ENCODE data around the gene CMSS1.
A peak's percentile ranks its signal among the peaks of the same experiment; 100 is the strongest.

Gene CMSS1

GRCh38 chr3:100008081-100008698, 190.5 kb downstream of the CMSS1 start:
- no peak overlapping the region for H3K27ac ChIP-seq
- no peak overlapping the region for H3K9ac ChIP-seq

DNA sequence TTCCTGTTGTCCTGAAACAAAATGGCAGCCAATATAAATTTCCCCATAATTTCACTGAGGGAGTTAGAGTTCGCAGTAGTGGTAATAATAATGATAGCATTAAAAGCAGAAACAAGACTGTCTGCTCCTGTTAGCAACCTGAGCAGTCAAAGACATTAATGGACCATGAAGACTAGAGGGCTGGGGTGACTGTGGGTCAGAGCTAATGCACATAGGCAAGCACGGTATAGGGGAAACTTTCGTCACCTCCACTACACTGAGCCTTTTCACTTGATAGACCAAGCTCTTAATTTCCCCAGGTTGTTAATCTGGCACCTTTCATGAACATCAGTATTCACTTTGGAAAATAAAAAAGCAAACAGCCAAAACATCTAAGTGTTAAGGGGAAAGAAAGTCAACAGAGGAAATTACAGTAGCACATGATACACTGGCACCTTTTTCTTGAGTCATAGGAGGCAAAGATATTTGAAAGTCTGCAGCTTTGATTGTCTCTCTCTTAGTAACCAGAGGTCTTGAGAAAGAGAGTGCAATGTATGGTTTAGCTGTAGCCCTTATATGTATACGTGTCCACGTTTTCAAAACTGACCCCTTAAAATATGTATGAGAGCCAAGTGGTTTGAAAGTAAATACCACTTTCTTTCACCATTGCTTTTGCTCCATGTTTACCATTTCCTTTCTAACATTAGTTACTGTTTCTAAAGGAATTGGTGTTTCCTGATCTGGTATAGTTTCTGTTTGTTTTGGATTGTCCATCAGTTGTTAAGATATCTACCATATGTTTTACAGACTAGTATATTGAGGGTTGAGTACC, 191.8 kb downstream of the CMSS1 start:
- H3K9ac ChIP-seq, result no peak overlapping the region
- no peaks in the 10 kb centered on the region for H3K9me3 ChIP-seq (ENCODE audit: control insufficient read depth, low read length)
- peak overlapping the region; percentile 25 for H2AFZ ChIP-seq
- H3K4me1 ChIP-seq, result peaks cover 7% of the 10 kb centered on the region
- H3K79me2 ChIP-seq, result no peaks in the 10 kb centered on the region
- TF ChIP-seq, protein P1, sequence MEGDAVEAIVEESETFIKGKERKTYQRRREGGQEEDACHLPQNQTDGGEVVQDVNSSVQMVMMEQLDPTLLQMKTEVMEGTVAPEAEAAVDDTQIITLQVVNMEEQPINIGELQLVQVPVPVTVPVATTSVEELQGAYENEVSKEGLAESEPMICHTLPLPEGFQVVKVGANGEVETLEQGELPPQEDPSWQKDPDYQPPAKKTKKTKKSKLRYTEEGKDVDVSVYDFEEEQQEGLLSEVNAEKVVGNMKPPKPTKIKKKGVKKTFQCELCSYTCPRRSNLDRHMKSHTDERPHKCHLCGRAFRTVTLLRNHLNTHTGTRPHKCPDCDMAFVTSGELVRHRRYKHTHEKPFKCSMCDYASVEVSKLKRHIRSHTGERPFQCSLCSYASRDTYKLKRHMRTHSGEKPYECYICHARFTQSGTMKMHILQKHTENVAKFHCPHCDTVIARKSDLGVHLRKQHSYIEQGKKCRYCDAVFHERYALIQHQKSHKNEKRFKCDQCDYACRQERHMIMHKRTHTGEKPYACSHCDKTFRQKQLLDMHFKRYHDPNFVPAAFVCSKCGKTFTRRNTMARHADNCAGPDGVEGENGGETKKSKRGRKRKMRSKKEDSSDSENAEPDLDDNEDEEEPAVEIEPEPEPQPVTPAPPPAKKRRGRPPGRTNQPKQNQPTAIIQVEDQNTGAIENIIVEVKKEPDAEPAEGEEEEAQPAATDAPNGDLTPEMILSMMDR (IDR thresholded peaks at IDR 0.05), result no peak
- no peak overlapping the region for H3K4me3 ChIP-seq (ENCODE audit: low read depth, low read length)
- no peak overlapping the region for H3K4me2 ChIP-seq (ENCODE audit: low read length)
- no peak overlapping the region for H3K27ac ChIP-seq
- H3K36me3 ChIP-seq (ENCODE audit: control insufficient read depth, insufficient read depth, low read length), result no peaks in the 10 kb centered on the region
- H3K27me3 ChIP-seq (ENCODE audit: control insufficient read depth, insufficient read depth, low read length), result no peaks in the 10 kb centered on the region

More at GRCh38 chr3:100008081-100008698, 190.5 kb downstream of the CMSS1 start:
- Histone ChIP-seq H3K27me3 (ENCODE audit: control insufficient read depth, insufficient read depth, low read length) (no peaks in the 10 kb centered on the region), H3K79me2 (no peaks in the 10 kb centered on the region), H2AFZ (no peak overlapping the region), H3K9me3 (ENCODE audit: control insufficient read depth, low read length) (no peaks in the 10 kb centered on the region), H3K4me2 (ENCODE audit: low read length) (no peak overlapping the region), H3K4me1 (peaks cover 15% of the 10 kb centered on the region), H3K36me3 (ENCODE audit: control insufficient read depth, insufficient read depth, low read length) (no peaks in the 10 kb centered on the region), H3K4me3 (ENCODE audit: low read depth, low read length) (no peak overlapping the region)
- TF ChIP-seq, protein P1 (IDR thresholded peaks at IDR 0.05), result no peak

- H2AFZ ChIP-seq, result no peak overlapping the region
- H3K9me3 ChIP-seq (ENCODE audit: control insufficient read depth, low read length), result no peaks in the 10 kb centered on the region
- peaks cover 7% of the 10 kb centered on the region for H3K4me1 ChIP-seq
- H3K4me3 ChIP-seq (ENCODE audit: low read depth, low read length), result no peak overlapping the region
- H3K79me2 ChIP-seq, result no peaks in the 10 kb centered on the region
- H3K9ac ChIP-seq, result no peak overlapping the region
- TF ChIP-seq, protein P1 (IDR thresholded peaks at IDR 0.05), result no peak
- no peaks in the 10 kb centered on the region for H3K27me3 ChIP-seq (ENCODE audit: control insufficient read depth, insufficient read depth, low read length)
- no peaks in the 10 kb centered on the region for H3K36me3 ChIP-seq (ENCODE audit: control insufficient read depth, insufficient read depth, low read length)
- H3K4me2 ChIP-seq (ENCODE audit: low read length), result no peak overlapping the region
- no peak overlapping the region for H3K27ac ChIP-seq
Measured at GRCh38 chr3:100010087-100010417, 192.4 kb downstream of the CMSS1 start.

GRCh38 chr3:100018806-100019205, 201.1 kb downstream of the CMSS1 start:
- Histone ChIP-seq H3K27me3 (ENCODE audit: control insufficient read depth, insufficient read depth, low read length) (no peaks in the 10 kb centered on the region), H3K36me3 (ENCODE audit: control insufficient read depth, insufficient read depth, low read length) (no peaks in the 10 kb centered on the region), H2AFZ (no peak overlapping the region), H3K4me3 (ENCODE audit: low read depth, low read length) (no peak overlapping the region), H3K4me2 (ENCODE audit: low read length) (no peak overlapping the region), H3K4me1 (no peaks in the 10 kb centered on the region), H3K9me3 (ENCODE audit: control insufficient read depth, low read length) (no peaks in the 10 kb centered on the region), H3K9ac (no peak overlapping the region), H3K79me2 (no peaks in the 10 kb centered on the region), H3K27ac (no peak overlapping the region)
- TF ChIP-seq, protein P1 (IDR thresholded peaks at IDR 0.05), result no peak
